SKM-1 (cell line): ENCODE results near the gene KCNAB2.

Experiments
- DNase-seq: peaks from one replicate; lab custom pipeline; 2025; ENCODE audit not compliant: unreplicated experiment; lab: John Stamatoyannopoulos, UW

The KCNAB2 gene

DNA sequence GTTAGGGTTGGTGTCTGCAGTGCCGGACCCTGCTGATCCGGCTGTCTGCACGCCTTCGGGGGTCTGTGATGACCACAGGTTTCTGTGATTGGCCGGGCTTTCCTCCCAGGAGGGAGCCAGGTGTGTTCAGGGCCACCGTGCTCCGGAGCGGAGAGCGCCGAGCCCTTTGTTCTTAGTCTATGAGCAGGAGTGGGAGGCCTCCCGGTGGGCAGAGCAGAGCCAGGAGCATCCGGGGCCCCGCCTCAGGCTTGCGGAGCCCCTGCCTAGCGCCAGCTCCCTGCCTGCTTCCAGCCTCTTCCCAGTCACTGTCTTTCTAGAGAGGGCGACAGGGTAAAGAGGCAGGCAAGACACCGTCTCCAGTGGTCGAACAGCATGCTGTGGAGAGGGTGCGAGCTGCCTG is 31.8 kb downstream of the KCNAB2 start:
- no peak for DNase-seq

DNA sequence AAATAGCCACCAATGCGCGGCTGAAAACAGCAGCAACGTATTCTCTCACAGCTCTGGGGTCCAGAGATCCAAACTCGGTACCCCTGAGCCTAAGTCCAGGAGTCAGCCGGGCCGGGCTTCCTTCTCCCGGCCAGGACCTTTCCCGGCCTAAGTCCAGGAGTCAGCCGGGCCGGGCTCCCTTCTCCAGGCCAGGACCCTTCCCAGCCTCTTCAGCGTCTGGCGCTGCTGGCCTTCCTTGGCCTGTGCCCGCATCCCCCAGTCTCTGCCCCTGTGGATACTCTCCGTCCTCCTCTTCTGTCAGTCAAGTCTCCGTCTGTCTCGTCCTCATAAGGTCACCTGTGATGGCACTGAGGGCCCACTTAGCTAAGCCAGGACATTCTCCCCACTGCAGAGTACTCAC is 32.2 kb downstream of the KCNAB2 start:
- no peak for DNase-seq

DNA sequence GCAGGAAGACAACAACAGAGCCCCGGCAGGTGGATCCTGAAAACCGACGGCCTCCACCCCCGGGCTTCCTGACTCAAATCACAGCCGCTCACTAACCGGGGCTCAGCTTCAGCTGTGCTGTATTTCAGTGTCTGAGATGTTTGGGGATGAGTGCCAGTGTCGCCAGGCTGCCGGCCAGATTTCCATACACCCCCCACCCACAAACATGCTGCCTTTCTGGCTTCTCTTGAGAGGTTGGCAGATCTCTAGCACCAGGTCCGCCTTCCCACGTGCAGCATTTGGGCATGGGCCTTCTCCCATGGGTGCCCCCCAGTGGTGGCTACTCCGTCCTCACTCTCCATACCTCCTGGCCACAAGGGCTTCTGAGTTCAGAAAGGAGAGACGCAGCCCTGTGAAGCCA is 34.8 kb downstream of the KCNAB2 start:
- no peak for DNase-seq

DNA sequence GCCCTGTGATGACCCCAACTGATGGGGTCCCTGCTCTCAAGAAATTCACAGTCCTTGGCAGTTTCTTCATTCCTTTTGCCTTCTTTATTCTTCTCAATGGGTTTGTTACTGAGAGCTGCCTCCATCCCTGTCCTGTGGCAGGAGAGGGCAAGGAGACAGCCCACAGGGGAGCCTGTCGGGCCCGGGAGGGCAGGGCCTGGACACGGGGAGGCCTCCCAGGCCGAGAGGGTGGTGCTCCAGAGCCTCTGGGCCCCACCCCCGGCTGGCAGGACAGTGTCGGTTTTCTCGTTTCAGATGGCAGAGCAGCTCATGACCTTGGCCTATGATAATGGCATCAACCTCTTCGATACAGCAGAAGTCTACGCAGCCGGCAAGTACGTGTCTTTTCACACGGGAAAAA is 36.2 kb downstream of the KCNAB2 start:
- DNase-seq, result no peak

DNA sequence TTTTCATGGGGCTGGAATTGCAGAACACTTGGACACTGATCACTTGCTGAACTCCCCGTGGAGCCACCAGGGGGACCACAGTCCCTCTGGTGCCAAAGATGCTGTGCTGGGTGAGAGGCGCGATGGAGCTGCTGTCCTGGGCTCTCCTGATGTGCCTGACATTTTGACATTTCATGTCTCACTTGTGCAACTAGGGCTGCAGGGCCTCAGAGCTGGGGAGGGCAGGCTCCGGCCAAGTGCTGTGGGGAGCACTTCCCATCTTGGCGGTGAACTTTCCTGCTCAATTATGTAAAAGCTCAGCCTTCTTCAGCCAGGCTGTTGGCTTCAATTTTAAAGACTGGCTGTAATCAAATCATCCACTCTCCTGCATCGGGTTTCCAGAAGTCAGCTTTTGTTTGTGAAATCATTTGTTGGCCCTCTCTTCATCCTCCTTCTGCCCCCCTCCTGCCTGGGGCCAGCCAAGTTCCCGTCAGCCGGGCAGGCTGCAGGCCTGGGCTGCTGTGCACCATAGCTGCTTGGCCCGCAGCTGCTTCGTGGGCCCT is 36.8 kb downstream of the KCNAB2 start:
- no peak for DNase-seq

DNA sequence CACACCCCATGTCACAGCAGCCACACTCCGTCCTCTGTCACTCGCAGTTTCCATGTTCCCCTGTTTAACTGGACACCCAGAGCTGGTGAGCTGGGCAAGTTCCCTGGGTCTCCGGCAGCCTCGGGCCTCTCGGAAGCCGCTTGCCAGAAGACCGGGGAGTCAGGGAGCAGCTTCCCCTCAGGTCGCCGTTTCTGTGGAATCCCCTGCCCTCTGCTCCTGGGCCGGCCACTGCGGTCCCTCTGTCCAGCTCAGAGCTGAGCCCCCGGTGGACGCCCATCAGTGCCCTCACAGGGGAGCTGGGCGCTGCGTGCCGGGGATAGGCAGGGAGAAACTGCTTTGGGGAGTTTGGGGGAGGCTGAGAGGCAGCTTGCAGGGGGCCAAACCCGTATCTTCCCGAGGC is 37.7 kb downstream of the KCNAB2 start:
- DNase-seq, result no peak

DNA sequence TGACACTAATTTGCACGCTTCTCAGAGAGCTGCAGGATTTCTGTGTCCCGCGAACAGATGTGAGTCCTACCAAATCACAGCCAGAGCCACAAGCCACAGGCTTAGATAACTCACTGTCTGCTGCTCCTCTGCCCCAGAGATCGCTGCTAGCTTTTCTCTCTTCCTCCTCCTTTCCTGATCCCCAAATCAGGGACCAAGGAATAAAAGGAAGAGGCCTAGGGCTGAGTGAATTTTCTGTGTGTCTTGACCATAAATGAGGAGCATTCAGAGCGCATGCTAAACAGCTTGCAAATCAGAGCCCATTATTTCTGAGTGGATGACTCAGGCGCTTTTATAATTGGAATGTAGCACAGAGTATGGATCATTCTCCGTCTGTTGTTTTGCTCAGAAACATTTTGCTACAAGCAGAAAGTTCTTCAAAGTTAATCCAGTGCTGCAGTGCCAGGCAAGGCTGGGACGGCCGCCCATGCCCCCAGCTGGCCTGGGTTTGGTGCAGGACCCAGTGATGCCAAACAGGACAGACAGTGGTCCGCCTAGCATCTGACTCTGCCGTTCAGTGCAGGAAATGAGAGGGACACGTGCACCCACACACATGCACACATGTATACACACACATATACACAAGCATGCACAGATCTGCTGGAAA is 38.2 kb downstream of the KCNAB2 start:
- no peak for DNase-seq

DNA sequence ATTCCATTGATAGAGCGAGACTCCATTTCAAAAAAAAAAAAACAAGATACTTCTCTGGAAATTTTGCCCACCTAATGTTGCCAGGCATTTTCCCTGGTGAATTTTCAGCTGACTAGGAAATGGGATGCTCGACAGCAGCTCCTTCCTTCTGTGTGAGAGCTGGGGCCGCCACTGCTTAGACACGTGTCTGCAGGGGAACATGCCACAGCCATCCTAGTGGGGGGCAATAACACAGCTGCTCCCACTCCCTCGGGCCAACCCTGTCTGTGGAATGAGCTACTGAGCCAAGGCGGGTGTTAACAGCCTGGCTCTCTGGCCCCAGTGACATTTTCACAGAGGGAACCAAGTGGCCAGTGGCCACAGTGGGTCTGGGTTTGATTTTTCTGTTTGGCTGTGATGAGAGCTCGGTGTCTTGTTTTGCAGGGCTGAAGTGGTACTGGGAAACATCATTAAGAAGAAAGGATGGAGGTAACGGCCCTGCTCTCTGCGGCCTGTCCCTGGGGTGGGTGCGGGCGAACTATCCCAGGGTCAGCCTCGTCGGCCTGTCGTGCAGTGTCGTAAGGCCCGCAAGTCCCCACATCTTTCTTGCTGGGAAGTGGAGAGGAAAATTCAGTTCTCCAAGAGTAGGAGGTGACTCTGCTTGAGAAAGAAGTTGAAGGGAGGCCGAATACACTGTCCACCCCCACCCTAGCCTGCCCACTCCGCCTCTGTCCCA is 39.2 kb downstream of the KCNAB2 start:
- no peak for DNase-seq

DNA sequence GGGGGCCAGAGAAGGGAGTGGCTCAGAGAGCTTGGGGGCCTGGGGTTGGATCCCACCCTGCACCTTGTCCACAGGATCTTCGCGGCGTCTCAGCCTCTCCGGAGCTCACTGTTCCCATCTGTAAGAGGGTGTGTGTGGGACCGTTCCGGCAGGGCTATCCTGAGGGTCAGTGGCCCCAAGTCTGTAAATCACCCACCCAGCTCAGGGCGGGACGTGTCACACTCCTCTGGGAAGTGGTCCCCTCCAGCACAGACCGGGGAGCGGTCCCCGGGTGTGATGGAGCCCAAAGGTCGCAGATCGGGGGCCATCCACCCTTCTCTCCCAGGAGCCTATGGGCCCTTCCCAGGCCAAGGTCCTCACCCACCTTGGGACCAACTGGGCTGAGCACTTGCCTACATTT is 40.0 kb downstream of the KCNAB2 start:
- DNase-seq, result no peak

DNA sequence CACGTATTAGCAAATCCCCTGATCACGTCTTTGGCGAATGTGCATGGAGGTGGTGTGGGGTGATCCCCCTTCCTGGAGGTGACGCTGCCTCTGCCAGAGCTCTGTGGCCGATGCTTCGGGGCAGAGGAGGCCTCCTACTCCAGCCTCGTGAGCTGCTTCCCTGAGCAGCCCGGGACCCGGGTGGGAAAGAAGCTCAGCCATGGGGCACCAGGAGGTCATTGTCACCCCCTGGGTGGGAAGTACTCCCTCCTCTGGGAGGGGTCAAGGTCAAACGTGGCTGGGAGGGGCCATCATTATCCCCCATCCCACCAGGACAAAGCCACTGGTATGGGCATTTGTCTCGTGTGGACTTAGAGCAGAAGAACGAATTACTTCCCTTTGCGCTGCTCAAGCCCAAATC is 40.7 kb downstream of the KCNAB2 start:
- DNase-seq, result no peak

DNA sequence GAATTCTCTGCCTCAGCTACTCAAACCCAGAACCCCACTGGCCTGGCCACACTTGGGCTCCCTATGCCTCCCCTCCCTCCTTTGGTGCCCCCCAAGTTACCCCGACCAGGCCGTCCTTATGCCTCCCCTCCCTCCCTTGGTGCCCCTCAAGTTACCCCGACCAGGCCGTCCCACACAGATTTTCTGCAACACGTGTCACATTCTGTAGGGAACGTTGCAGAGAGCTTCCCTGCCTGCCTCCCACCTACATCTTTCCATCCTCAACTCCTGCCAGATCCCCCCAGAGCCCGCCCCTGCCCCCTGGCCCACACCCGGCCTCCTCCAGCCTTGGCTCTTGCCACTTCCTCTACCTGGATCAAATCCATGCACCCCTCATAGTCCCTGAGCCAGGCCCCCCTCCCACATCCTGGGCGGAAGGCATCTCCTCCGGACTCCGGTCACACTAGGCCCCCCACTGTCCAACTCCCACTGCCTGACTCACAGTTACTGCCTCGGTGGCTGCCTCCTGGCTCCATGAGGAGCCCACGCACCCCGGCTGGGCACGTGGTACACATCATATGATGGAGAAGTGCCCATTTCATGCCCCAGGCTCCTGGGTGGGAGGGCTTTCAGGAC is 41.2 kb downstream of the KCNAB2 start:
- DNase-seq, result no peak

DNA sequence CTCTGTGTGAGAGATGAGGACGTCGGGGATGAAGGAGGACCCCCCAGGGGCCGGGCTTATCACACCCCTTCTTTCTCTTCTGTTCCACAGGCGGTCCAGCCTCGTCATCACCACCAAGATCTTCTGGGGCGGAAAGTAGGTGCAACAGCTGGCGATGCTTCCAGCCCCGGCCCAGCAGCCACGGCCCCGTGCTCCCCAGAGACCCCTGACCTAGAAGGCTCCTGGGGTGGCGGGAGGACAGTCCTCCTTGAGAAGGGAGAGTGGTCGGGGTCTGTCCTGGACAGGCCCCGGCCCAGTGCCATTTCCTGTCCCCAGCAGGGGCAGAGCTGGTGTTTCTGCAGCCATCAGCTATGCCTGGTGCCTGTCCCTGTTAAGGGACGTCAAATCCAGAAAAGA is 41.7 kb downstream of the KCNAB2 start:
- DNase-seq, result no peak

DNA sequence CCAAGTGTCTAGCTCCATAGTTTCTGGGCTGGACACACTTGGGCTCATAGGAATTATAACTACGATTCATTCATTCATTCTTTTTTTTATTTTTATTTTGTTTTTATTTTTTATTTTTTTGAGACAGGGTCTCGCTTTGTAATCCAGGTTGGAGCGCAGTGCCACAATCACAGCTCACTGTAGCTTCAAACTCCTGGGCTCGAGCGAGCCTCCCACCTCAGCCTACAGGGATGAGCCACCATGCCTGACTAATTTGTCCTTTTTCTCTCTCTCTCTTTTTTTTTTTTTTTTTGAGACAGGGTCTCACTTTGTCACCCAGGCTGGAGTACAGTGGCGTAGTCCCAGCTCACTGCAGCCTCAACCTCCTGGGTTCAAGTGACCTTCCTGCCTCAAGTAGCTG is 42.3 kb downstream of the KCNAB2 start:
- DNase-seq, result no peak

DNA sequence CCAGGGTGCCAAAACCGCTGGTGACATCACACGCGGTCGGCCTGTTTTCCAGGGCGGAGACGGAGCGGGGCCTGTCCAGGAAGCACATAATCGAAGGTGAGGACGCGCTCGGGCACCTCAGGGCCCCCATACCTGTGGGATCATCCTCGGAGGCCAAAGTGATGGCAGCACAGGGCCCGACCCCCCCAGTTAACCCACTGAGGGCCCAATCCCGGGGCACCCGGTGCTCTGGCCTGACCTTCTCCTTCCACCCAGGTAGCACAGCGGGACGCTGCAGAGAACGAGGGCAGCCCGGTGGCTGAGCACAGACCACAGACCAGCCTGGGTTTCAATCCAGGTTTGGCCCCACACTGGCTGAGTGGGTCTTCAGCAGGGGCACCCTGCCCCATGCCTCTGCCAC is 43.3 kb downstream of the KCNAB2 start:
- no peak for DNase-seq

DNA sequence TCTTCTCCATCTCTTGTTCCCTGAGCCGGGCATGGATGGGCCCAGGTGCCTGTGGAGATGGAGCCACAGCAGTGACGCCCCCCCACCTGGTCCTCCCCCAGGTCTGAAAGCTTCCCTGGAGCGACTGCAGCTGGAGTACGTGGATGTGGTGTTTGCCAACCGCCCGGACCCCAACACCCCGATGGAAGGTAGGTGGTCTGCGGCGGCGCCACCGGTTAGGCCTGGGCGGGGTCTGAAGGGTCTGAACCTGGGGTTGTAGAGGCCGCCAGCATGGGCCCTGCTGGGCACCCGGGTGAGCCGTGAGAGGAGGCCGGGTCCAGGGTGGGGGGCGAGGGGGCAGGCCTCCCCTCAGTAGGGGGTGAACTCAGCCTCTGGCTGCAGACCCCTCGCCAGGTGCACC is 44.6 kb downstream of the KCNAB2 start:
- DNase-seq, result no peak

DNA sequence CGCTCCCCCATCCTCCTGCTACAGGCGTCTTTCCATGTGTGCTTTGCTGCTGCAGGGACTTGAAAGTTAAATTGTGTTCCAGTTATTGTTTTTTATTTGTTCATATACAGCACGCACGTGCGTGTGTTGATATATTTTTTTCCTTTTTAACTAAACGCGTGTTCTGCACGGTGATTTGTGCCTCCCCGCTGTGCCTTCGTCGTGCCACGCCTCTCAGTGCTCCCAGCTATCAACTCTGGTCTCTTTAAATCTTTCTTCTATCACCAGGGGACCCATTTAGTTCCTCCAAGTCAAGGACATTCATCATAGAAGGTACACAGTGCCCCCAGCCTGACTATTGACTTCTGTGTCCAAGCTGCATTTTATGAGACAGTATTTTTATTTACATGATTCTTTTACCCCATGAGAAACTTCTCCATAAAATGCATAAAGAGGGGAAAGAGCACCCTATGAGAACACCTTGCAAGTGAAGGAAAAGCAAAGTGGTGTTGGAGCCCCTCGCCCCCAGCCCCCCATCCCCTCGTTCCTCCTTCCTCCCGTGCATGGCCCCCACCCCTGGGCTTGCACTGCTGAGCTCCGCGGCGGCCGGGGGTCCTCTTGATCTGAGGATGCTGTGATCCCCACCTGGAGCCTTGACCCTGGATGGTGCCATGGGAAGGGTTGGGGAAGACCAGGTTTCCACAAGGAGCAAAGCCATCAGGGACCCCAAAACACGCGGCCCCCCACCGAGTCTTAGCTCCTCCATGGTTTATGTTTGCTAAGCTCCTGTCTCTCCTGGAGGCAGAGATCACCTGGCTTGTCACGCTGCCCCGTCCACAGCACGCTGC is 45.5 kb downstream of the KCNAB2 start:
- no peak for DNase-seq

DNA sequence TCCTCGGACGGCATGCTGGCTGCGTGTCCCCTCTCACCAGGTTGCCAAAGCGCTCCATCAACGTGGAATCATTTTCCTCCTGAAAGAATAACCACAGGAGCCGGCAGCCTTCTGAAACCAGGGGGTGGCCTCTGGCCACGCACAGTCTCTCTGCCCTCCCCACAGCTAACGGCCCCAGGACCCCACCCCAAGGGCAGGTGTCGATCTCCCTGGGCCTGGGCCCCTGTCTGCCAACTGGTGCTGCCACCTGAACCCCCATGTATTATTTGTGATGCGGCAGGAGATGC is 46.1 kb downstream of the KCNAB2 start:
- DNase-seq, result no peak

DNA sequence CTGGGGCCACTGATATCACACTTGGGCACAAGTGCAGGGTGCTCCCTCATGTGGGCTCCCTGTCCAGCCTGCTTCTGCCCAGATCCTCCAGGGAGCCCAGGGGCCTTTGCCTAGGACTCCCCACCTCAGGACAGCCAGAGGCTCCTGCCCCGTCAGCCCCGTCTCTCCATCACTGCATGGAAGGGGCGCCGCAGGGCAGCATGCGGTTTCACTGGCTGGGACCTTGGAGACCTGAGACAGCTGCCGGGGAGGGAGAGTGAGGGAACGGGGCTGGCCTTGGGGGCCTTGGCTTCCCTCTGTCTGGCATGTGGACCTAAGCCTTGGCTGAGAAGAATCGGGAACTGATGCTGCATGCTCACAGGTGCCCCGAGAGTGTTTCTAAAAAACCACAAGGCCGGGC is 46.5 kb downstream of the KCNAB2 start:
- no peak for DNase-seq

DNA sequence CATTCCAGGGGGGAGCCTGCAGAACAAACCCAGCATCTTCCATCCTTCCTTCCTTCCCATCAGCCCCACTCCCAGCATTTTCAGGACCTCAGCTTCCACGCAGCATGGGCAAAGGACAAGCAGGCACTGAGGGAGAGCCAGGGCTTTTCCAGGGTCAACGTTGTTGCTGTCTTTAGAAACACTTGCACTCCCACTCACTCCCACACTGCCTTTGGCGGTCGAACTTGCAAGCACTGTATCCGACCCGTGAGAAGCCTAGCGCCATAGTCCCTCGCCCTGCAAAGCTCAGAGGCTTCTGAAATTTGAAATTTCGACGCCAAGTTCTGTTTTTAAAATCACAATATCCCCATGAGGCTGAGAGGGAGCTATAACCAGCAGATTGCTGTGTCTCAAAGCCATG is 47.4 kb downstream of the KCNAB2 start:
- no peak for DNase-seq

DNA sequence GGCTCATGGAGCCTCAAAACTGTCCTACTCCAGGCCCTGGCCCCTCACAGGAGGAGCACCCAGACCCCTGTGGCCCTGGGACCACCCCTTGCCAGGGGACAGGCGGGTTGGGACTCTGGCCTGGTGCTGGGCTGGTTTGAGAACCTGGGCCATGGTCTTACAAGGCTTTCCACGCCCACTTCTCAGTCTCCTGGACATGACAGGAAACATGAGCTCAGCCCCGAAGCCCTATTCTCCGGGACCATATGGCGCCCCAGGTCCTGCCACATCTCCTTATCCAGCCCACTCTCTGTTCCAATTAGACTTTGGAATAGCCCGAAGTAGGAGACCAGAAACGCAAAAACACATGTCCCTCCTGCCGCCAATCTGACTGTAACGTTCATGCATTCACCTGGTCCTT is 47.9 kb downstream of the KCNAB2 start:
- no peak for DNase-seq

DNA sequence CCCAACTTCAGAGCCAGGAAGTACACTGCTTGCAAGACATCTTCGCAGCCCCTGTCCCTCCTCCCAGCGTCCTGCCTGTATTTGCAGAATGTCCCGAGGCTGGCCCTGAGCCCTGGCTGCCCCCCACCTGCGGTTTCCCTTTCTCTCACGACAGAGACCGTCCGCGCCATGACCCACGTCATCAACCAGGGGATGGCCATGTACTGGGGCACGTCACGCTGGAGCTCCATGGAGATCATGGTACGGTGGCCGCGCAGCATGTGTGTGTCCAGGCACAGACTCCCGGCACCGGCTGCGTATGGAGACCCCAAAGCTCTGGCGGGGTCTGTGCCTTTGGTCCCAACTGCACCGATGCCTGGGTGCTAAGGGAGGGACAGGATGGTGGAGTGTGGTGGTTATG is 48.6 kb downstream of the KCNAB2 start:
- no peak for DNase-seq
